K562 (cell line): Measurements from ENCODE around the gene TFRC. TPM values are rescaled to one million over a fixed set of nuclear protein-coding genes. Genes with fewer than 3 reads are reported as not detected.

Experiments used
- CHCHD3 ChIP-seq: fragments of 250-450 bp; sonication (Bioruptor Pico); IDR thresholded peaks from 2 replicates; pipeline ENCODE4 v2.1.2; 2022; ENCODE audit warnings: mild to moderate bottlenecking
- DIDO1 ChIP-seq: fragments of 450-650 bp; IDR thresholded peaks from 2 replicates; pipeline ENCODE4 v1.6.1; 2016; ENCODE audit warnings: low read depth, missing biosample characterization, missing genetic modification characterization
- ELF2 ChIP-seq: fragments of 250-450 bp; sonication (Bioruptor Pico); IDR thresholded peaks from 2 replicates; pipeline ENCODE4 v1.5.0; 2021; ENCODE audit warnings: mild to moderate bottlenecking
- FOXA3 ChIP-seq, 2 experiments: fragments of 450-650 bp in 1 of 2; sonication (generic) in 1 of 2; formaldehyde crosslinking; IDR thresholded peaks in 1 of 2; conservative IDR thresholded peaks in 1 of 2; 2 replicates each; pipeline versions ENCODE4 v1.4.0 to v1.8.0; 2020 to 2022; ENCODE audit warnings: mild to moderate bottlenecking in 2 of 2, missing genetic modification reagents in 1 of 2
- HDAC6 ChIP-seq: IDR thresholded peaks from 2 replicates; pipeline ENCODE4 v1.6.1; 2012; ENCODE audit warnings: low read depth, mild to moderate bottlenecking, control low read depth, inconsistent platforms, low read length, moderate library complexity
- MEF2A ChIP-seq: IDR thresholded peaks from 2 replicates; pipeline ENCODE4 v1.6.1; 2011; ENCODE audit warnings: low read depth, mild to moderate bottlenecking, low read length, moderate library complexity; ENCODE audit not compliant: control insufficient read depth
- RNF2 ChIP-seq: sonication (generic); IDR thresholded peaks from 2 replicates; pipeline ENCODE4 v1.6.1; 2016
- SOX6 ChIP-seq: fragments of 450-650 bp; IDR thresholded peaks from 2 replicates; pipeline ENCODE4 v1.6.1; 2014; ENCODE audit warnings: mild to moderate bottlenecking
- ZBTB17 ChIP-seq: fragments of 450-650 bp; formaldehyde crosslinking; IDR thresholded peaks from 2 replicates; pipeline ENCODE4 v1.4.0; 2020; ENCODE audit warnings: mild to moderate bottlenecking
- ZNF134 ChIP-seq: fragments of 250-450 bp; sonication (Bioruptor Pico); conservative IDR thresholded peaks from 2 replicates; pipeline ENCODE4 v1.4.0; 2020
- ZNF436 ChIP-seq: fragments of 250-450, 450-650 bp; sonication (Bioruptor Pico); formaldehyde crosslinking; IDR thresholded peaks from 2 replicates; pipeline ENCODE4 v1.7.0; 2020; ENCODE audit warnings: mild to moderate bottlenecking
- polyA plus RNA-seq, 8 experiments: library from polyadenylated mRNA; depleted of rRNA in 4 of 8; stranded (reverse) in 5 of 8; unstranded in 3 of 8; fragments of >200 nt; fragmentation: Nextera tagmentation in 2 of 8; fragmentation: Illumina TruSeq in 1 of 8; extraction: Ambion mirVana in 2 of 8; extraction: Trizol in 1 of 8; gene quantifications; 2 replicates each; pipeline versions ENCODE4 v1.2.1 to v1.2.3, GENCODE V29; 2011 to 2014; ENCODE audit warnings: inconsistent platforms in 1 of 8, missing spikeins in 1 of 8
- total RNA-seq, 7 experiments: library from RNA; depleted of rRNA in 6 of 7; stranded (reverse); fragments of >200 nt in 6 of 7; fragmentation: Illumina TruSeq in 2 of 7; extraction: Trizol in 2 of 7; gene quantifications; 2 replicates each; pipeline versions ENCODE4 v1.2.1 to v1.2.3, GENCODE V29; 2011 to 2021; ENCODE audit warnings: low replicate concordance in 1 of 7
- TF ChIP-seq, protein P1 (sequence below): fragments of 450-650 bp; IDR thresholded peaks from 2 replicates; pipeline ENCODE4 v1.6.1; 2016; ENCODE audit warnings: mild to moderate bottlenecking, moderate library complexity
- TF ChIP-seq, protein P2 (sequence below): fragments of 250-450 bp; sonication (Bioruptor Pico); IDR thresholded peaks from 2 replicates; pipeline ENCODE4 v1.8.0; 2022; ENCODE audit warnings: moderate library complexity, mild to moderate bottlenecking, inconsistent platforms

TFRC gene
- total and polyA plus RNA-seq, 9 of the 15 experiments (the other 6 are each of a cell fraction or from before 2014, with no cell fraction given): 149 to 679 (median 332) TPM

DNA sequence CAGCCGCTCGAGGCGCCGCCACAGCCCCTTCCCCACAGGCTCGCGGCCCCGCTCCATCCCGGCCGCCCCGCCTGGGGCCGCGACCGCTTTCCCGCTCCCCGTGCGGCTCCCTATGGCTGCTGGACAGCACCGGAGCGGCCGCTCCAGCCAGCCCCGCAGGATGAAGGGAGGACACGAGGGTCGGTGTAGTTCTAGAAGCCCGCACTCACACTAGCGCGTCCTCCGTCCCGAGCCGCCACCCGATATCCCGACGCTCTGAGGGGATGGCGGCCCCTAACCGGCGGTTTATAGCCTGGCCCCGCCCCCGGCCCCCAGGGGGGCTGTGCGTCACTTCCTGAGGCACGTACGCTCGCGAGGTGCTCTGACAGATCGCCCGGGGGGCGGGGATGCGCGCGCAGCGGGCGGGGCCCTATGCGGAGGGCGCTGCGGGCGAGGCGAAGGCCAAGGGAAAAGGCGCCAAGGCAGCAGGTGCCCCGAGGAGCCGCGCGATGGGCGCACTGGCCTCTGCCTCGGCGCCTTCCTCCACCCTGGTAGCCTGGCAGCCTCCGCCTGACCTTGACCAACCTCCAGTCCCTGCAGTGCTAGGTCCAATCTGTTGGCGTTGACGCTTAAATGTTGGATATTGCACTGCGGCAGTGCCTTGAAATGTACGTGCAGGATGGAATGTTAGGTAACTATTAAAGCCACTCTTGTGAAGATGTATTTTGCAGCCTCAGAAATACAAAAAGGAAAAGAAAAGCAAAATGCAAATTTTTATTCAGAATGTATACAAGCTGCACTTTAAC is at the start of gene TFRC (continued):
- TF ChIP-seq, protein P1, sequence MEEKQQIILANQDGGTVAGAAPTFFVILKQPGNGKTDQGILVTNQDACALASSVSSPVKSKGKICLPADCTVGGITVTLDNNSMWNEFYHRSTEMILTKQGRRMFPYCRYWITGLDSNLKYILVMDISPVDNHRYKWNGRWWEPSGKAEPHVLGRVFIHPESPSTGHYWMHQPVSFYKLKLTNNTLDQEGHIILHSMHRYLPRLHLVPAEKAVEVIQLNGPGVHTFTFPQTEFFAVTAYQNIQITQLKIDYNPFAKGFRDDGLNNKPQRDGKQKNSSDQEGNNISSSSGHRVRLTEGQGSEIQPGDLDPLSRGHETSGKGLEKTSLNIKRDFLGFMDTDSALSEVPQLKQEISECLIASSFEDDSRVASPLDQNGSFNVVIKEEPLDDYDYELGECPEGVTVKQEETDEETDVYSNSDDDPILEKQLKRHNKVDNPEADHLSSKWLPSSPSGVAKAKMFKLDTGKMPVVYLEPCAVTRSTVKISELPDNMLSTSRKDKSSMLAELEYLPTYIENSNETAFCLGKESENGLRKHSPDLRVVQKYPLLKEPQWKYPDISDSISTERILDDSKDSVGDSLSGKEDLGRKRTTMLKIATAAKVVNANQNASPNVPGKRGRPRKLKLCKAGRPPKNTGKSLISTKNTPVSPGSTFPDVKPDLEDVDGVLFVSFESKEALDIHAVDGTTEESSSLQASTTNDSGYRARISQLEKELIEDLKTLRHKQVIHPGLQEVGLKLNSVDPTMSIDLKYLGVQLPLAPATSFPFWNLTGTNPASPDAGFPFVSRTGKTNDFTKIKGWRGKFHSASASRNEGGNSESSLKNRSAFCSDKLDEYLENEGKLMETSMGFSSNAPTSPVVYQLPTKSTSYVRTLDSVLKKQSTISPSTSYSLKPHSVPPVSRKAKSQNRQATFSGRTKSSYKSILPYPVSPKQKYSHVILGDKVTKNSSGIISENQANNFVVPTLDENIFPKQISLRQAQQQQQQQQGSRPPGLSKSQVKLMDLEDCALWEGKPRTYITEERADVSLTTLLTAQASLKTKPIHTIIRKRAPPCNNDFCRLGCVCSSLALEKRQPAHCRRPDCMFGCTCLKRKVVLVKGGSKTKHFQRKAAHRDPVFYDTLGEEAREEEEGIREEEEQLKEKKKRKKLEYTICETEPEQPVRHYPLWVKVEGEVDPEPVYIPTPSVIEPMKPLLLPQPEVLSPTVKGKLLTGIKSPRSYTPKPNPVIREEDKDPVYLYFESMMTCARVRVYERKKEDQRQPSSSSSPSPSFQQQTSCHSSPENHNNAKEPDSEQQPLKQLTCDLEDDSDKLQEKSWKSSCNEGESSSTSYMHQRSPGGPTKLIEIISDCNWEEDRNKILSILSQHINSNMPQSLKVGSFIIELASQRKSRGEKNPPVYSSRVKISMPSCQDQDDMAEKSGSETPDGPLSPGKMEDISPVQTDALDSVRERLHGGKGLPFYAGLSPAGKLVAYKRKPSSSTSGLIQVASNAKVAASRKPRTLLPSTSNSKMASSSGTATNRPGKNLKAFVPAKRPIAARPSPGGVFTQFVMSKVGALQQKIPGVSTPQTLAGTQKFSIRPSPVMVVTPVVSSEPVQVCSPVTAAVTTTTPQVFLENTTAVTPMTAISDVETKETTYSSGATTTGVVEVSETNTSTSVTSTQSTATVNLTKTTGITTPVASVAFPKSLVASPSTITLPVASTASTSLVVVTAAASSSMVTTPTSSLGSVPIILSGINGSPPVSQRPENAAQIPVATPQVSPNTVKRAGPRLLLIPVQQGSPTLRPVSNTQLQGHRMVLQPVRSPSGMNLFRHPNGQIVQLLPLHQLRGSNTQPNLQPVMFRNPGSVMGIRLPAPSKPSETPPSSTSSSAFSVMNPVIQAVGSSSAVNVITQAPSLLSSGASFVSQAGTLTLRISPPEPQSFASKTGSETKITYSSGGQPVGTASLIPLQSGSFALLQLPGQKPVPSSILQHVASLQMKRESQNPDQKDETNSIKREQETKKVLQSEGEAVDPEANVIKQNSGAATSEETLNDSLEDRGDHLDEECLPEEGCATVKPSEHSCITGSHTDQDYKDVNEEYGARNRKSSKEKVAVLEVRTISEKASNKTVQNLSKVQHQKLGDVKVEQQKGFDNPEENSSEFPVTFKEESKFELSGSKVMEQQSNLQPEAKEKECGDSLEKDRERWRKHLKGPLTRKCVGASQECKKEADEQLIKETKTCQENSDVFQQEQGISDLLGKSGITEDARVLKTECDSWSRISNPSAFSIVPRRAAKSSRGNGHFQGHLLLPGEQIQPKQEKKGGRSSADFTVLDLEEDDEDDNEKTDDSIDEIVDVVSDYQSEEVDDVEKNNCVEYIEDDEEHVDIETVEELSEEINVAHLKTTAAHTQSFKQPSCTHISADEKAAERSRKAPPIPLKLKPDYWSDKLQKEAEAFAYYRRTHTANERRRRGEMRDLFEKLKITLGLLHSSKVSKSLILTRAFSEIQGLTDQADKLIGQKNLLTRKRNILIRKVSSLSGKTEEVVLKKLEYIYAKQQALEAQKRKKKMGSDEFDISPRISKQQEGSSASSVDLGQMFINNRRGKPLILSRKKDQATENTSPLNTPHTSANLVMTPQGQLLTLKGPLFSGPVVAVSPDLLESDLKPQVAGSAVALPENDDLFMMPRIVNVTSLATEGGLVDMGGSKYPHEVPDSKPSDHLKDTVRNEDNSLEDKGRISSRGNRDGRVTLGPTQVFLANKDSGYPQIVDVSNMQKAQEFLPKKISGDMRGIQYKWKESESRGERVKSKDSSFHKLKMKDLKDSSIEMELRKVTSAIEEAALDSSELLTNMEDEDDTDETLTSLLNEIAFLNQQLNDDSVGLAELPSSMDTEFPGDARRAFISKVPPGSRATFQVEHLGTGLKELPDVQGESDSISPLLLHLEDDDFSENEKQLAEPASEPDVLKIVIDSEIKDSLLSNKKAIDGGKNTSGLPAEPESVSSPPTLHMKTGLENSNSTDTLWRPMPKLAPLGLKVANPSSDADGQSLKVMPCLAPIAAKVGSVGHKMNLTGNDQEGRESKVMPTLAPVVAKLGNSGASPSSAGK: peak; percentile 88
- TF ChIP-seq SOX6: peak; percentile 49; the same call in 1 of the 2 replicates
- TF ChIP-seq ELF2 (CRISPR knock-in tag): no peak
- peak; percentile 69; the same call in 1 of the 2 replicates for TF ChIP-seq ZNF436 (CRISPR knock-in tag)
- TF ChIP-seq ZNF134 (CRISPR knock-in tag): no peak
- TF ChIP-seq, protein P2, sequence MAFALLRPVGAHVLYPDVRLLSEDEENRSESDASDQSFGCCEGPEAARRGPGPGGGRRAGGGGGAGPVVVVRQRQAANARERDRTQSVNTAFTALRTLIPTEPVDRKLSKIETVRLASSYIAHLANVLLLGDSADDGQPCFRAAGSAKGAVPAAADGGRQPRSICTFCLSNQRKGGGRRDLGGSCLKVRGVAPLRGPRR: no peak
- TF ChIP-seq FOXA3 (CRISPR knock-in tag; conservative IDR thresholded peaks at IDR 0.05 in 1 of 2, IDR thresholded peaks at IDR 0.05 in 1 of 2): peak in 1 of 2 experiments; percentile 20; a peak in 1 of 4 replicates
- peak; percentile 73 for TF ChIP-seq ZBTB17 (CRISPR knock-in tag)
- no peak for TF ChIP-seq DIDO1 (tag)
- TF ChIP-seq CHCHD3: peak; percentile 88; the same call in 1 of the 2 replicates
- peak; percentile 78 for TF ChIP-seq RNF2
- TF ChIP-seq MEF2A: 0 out of 2 replicates have a peak, but pooled peaks have one; percentile 29
- TF ChIP-seq HDAC6: no peak
